Activated CD8-positive, alpha-beta memory T cell treated with anti-CD3 and anti-CD28 coated beads for 36 hours (primary cell): ENCODE results near the gene PGS1. TPM values are rescaled to one million over a fixed set of nuclear protein-coding genes. Genes with fewer than 3 reads are reported as not detected.
"Not testable (repeated sequence)": the region's sequence is repeated elsewhere in the genome, so short reads cannot be mapped to it uniquely, and the experiment has no call there.

Experiments used
- CTCF ChIA-PET: fragments of 350-600 bp; sonication (Branson Sonifier 250); formaldehyde crosslinking; loops from one replicate; lab custom pipeline; 2021; ENCODE audit warnings: antibody characterized with exemption; lab: Charles Lee
- POLR2A ChIA-PET: fragments of 350-600 bp; sonication (Branson Sonifier 250); formaldehyde crosslinking; loops from one replicate; lab custom pipeline; 2021; ENCODE audit warnings: antibody characterized with exemption; lab: Charles Lee
- total RNA-seq, 2 experiments: library from RNA; stranded (reverse); gene quantifications; one replicate each; pipeline ENCODE4 v1.2.3, GENCODE V29; 2021

The PGS1 gene
- total RNA-seq, 2 experiments from 2014 or later = 54.1 to 54.3 TPM

DNA sequence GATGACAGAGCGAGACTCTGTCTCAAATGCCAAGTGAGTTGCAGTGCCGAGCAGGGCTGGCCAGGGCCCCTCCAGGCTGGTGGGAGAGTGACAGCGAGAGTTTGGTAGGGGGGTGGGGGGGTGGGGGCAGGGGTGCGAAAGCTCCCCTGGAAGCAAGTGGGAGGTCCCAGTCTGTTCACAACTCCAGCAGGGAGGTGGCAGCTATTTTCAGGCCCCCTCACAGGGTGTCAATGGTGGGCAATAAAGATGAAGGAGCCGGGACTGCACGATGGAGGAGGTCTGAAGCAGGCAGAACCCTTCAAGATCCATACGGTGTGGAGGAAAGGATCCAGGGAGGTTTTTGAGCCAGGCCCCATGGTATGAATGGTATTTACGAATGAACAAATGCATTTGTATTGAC is 83.7 kb downstream of the PGS1 start:
- CTCF ChIA-PET = no interaction called here
- POLR2A ChIA-PET = no interaction called here

DNA sequence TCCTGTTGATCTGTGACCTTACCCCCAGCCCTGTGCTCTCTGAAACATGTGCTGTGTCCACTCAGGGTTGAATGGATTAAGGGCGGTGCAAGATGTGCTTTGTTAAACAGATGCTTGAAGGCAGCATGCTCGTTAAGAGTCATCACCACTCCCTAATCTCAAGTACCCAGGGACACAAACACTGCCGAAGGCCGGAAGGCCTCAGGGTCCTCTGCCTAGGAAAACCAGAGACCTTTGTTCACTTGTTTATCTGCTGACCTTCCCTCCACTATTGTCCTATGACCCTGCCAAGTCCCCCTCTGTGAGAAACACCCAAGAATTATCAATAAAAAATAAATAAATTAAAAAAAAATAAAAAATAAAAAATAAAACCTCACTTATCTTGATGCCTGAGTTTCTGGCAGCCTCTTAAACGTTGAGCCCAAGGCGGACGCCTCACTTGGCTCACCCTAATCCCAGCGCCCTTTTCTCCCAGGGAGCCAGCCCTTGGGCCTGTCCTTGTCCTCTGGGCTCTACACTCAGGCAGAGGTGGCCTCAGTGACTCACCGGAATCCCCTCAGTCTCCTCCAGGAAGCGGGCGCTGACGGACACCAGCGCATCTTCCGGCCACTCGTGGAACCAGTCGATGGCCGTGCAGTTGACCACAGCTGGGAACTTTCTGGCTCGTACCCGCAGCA is 87.8 kb downstream of the PGS1 start:
- POLR2A ChIA-PET, CTCF ChIA-PET: not testable (repeated sequence)

DNA sequence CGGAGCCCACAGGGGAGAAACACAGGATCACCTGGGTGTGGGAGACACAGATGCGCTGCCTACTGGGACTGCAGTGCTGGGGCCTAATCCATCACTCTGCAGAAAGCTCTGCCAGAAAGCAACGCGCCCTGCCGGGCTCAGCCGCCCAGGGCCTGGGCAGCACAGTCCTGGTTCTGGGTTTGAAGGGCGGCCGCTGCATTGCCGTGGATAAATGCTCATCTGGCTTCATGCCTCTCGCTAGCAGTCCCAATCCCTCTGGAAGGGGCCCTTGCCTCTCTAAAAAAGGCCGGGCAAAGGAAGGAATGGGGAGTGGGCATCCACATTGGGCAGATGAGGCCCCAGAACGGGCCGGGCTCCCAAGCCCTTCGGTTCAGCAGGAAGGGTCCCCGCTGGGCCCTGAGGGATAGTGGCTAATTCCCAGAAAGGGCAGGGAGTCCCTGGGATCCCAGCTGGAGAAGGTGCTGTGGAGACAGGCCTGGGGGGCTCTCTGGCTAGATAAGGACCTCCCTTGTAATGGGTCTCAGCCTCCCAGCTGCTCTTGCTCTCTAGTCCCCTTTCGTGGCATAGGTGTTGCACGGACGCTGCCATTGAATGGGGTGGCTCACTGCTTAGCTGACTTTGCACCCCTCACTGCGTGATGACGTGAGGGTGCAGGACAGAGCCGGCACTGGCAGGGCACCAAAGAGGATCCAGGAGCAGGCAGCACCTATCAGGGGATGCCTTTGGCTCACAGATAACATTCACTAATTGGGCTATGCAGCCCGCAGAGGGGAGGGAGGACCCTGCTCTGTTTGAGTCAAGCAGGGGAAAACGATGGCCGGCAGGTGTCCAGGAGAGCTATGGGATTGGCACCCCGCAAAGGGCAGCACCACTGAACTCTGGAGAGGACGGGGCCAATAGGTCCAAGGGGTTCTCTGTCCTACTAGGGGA is 88.6 kb downstream of the PGS1 start:
- ChIA-PET CTCF (no interaction called here), POLR2A (no interaction called here)

DNA sequence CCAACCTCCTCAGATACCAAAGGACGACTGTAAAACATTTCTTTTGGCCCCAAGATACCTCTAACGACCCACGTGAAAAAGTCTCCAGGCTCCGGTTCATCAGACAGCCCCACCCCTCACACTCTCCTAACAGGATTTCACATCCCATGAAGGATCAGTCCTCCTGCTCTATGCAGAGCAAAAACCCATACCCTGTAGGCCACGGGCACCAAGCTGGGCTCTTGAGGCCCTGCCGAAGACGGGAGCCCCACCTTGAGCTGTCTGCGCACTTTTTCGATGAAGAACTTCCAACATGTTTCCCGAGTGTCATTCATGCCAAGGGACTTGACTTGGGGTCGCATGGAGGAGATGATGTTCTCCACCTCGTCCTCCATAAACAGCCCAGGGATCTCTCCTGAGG is 89.9 kb downstream of the PGS1 start:
- ChIA-PET CTCF (no interaction called here), POLR2A (no interaction called here)

DNA sequence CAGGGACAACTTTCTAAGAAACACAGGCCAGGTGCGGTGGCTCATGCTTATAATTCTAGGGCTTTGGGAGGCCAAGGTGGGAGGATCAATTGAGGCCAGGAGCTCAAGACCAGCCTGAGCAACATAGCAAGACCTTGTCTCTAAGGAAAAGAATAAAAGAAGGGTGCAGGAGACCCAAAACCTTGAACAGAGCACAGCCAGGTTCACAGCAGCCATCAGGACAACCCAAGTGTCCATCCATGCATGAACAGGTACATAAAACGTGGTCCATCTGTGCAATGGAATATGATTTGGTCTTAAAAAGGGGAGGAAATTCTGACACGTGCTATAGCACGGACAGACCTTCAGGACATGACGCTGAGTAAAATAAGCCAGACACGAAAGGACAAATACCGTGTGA is 91.0 kb downstream of the PGS1 start:
- ChIA-PET POLR2A (no interaction called here), CTCF (interaction anchor here (0.5 kb wide), 1 partner anchor 180 kb away, joined by 3 read pairs; no protein-coding TSS in a partner anchor)

DNA sequence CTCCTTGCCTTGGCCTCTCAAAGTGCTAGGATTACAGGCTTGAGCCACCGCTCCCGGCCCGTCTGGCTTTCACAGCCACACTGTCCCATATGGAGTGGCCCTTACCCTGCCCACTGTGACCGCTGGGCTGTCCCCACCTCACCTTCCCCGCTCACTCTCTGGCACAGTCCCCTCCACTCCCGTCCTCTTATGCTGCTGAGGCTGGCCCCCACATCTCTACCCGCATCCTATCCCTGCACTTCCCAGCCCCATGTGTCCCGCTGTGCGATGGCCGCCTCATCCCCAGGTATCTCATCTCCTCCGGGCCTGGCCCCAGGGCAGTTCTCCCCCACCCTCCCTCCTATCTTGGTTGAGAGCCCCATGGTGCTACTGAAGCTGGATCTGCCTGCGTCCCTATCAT is 93.2 kb downstream of the PGS1 start:
- ChIA-PET CTCF (no interaction called here), POLR2A (no interaction called here)

- CTCF ChIA-PET = no interaction called here
- POLR2A ChIA-PET = no interaction called here
These were observed 93.8 kb downstream of the PGS1 start for GRCh38 chr17:78472035-78472905.

DNA sequence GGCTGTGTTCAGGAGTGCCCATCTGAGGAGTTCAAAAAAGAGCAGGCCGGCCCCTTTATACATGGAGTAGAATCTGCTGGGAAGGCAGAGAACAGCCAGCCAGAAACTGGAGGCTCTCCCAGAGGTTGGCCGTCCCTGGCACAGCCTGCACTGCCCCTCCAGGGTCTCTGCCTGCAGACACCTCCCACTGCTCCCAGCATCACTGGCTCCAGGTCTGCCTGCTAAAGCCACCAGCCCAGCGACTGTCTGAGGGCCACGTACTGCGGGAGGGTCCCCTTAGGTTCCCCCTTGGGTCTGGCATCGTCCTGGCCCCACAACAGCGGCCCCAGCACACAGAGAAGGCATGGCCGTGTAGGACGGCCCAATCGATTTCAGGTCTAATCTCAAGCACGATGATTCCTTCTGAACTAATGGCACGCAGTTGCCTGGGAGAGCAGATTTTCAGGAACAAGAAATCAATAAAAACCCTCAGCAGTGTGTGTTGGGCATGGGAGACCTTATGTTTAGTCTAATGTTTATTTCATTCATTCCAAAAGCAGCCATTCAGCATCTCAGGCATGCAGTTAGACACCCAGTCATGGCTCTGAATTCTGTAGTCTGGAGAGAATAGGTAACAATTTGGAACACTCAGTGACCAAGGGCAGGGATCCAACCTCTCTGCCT is 95.6 kb downstream of the PGS1 start:
- ChIA-PET POLR2A (no interaction called here), CTCF (no interaction called here)

Other genes starting within 250 kb of the PGS1 start
- 100 to 1,000 TPM; 128 to 132 TPM for gene TMC6, start 249.9 kb upstream of the PGS1 start, total RNA-seq
- gene TMC8, start 247.9 kb upstream of the PGS1 start, total RNA-seq = 100 to 1,000 TPM; 139 to 144 TPM
- not detected for gene C17orf99, start 232.3 kb upstream of the PGS1 start, total RNA-seq
- 100 to 1,000 TPM; 160 to 170 TPM for gene SYNGR2, start 210.1 kb upstream of the PGS1 start, total RNA-seq
- 100 to 1,000 TPM; 111 TPM for gene TK1, start 191.6 kb upstream of the PGS1 start, total RNA-seq
- 10 to 100 TPM; 37.2 to 38.2 TPM for gene AFMID, start 191.3 kb upstream of the PGS1 start, total RNA-seq
- 10 to 100 TPM; 70.0 to 75.6 TPM for gene BIRC5, start 164.4 kb upstream of the PGS1 start, total RNA-seq
- not detected for gene TMEM235, start 147.0 kb upstream of the PGS1 start, total RNA-seq
- 10 to 100 TPM; 27.8 to 28.6 TPM for gene SOCS3, start 18.6 kb upstream of the PGS1 start, total RNA-seq
- under 1 TPM; 0.08 to 0.10 TPM for gene DNAH17, start 198.7 kb downstream of the PGS1 start, total RNA-seq